Mammary epithelial cell (primary cell): ENCODE data around the gene STX8.

Source experiments
- EZH2 ChIP-seq: IDR thresholded peaks from 2 replicates; pipeline ENCODE4 v1.6.1; 2012; ENCODE audit warnings: low read length, inconsistent platforms, borderline replicate concordance
- TF ChIP-seq, protein P1 (sequence below), 2 donors: IDR thresholded peaks in 1 of 2; conservative IDR thresholded peaks in 1 of 2; 2 replicates each; pipeline ENCODE4 v1.5.1; 2011 to 2012; ENCODE audit warnings: inconsistent platforms in 2 of 2, low read length in 2 of 2, mild to moderate bottlenecking in 2 of 2, control low read depth in 1 of 2, low read depth in 1 of 2; ENCODE audit not compliant: insufficient read depth in 1 of 2; ENCODE audit errors: extremely low read depth in 1 of 2

DNA sequence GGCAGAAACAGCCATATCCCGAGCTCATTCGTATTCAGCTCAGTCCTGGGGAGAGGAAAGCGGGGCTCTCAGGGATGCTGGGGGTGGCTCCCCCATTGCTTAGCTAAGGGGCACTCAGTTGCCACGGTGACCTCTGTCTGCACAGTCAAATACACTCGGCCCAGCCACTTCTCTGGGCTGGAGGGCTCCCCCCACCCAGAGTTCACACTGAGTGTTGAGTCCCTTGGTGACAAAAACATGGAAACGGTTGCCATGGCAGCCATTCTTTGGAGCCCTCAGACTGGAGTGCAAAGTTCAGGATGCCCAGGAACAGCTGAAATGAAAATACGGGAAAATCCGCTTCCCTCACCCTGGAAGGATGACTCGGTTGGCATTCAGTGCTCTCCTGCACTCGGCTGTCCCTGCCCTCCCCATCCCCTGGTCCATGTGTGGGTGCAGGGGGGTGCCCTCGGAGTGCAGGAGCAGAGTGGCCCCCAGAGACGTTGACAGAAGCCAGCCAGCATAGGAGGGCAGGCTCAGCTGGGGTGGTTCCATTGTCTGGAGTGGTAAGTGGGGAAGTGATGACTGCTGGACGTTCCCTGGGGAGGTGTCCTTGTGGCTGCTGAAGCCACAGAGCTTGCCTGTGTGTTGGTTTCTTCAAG is 337.8 kb downstream of the STX8 start:
- TF ChIP-seq, protein P1, sequence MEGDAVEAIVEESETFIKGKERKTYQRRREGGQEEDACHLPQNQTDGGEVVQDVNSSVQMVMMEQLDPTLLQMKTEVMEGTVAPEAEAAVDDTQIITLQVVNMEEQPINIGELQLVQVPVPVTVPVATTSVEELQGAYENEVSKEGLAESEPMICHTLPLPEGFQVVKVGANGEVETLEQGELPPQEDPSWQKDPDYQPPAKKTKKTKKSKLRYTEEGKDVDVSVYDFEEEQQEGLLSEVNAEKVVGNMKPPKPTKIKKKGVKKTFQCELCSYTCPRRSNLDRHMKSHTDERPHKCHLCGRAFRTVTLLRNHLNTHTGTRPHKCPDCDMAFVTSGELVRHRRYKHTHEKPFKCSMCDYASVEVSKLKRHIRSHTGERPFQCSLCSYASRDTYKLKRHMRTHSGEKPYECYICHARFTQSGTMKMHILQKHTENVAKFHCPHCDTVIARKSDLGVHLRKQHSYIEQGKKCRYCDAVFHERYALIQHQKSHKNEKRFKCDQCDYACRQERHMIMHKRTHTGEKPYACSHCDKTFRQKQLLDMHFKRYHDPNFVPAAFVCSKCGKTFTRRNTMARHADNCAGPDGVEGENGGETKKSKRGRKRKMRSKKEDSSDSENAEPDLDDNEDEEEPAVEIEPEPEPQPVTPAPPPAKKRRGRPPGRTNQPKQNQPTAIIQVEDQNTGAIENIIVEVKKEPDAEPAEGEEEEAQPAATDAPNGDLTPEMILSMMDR (conservative IDR thresholded peaks at IDR 0.05 in 1 of 2, IDR thresholded peaks at IDR 0.05 in 1 of 2; ENCODE audit: extremely low read depth in 1 of 2, insufficient read depth in 1 of 2, low read depth in 1 of 2, low read length in 2 of 2), result no peak
- no peak for TF ChIP-seq EZH2
